Measurements from ENCODE around the gene PLEKHG3.

DNA sequence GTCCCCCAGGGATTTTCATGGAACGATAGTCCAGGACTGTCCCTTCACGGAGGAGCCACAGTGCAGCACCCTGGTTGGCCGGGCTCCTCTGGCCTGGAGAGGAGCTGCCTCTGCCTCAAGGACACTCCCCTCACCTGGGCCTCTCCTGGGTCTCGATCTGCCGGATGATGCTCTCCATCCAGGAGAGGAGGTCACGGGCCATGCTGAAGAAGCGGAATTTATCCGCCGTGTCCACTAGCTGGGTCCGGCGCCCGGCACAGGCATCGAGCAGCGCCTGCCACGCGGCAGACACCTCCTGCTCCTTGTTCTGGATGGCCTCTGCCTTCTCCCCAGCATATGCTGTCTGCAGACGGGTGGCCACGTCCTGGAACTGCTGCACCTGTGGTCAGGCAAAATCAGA is 66.5 kb downstream of the PLEKHG3 start:
- TF ChIP-seq, protein P1, sequence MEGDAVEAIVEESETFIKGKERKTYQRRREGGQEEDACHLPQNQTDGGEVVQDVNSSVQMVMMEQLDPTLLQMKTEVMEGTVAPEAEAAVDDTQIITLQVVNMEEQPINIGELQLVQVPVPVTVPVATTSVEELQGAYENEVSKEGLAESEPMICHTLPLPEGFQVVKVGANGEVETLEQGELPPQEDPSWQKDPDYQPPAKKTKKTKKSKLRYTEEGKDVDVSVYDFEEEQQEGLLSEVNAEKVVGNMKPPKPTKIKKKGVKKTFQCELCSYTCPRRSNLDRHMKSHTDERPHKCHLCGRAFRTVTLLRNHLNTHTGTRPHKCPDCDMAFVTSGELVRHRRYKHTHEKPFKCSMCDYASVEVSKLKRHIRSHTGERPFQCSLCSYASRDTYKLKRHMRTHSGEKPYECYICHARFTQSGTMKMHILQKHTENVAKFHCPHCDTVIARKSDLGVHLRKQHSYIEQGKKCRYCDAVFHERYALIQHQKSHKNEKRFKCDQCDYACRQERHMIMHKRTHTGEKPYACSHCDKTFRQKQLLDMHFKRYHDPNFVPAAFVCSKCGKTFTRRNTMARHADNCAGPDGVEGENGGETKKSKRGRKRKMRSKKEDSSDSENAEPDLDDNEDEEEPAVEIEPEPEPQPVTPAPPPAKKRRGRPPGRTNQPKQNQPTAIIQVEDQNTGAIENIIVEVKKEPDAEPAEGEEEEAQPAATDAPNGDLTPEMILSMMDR (optimal IDR thresholded peaks at IDR 0.05 in 1 of 3, IDR thresholded peaks at IDR 0.05 in 1 of 3, conservative IDR thresholded peaks at IDR 0.05 in 1 of 3; ENCODE audit: extremely low read depth in 1 of 3, insufficient read depth in 2 of 3, low read length in 3 of 3), result no peak
- no peak for TF ChIP-seq EZH2 (IDR thresholded peaks at IDR 0.05; ENCODE audit: low read length)

All from keratinocyte (primary cell).